Heart left ventricle (tissue), 16 donors: ENCODE data around the gene SNX15. TPM values are rescaled to one million over a fixed set of nuclear protein-coding genes. Genes with fewer than 3 reads are reported as not detected.
A peak's percentile ranks its signal among the peaks of the same experiment; 100 is the strongest.

Source experiments
- ATAC-seq, 4 donors: fragments of 200-7000 bp; cut with Tn5 transposase; one replicate each; pipeline ENCODE4 v1.9.1; 2020 to 2022; ENCODE audit warnings: moderate library complexity in 4 of 4, mild to moderate bottlenecking in 3 of 4, moderate number of reproducible peaks in 1 of 4
- DNase-seq, 5 donors: peaks; one replicate each; pipeline ENCODE4 v3.0.0-alpha.2; 2020
- H3K27ac ChIP-seq, 12 donors: fragments of 200-600 bp; sonication (generic) in 4 of 12; one replicate each; pipeline versions ENCODE4 v1.5.0 to v1.8.0; 2016 to 2022; ENCODE audit warnings: mild to moderate bottlenecking in 2 of 12
- H3K27me3 ChIP-seq, 9 donors: fragments of 200-600 bp; sonication (generic) in 2 of 9; one replicate each; pipeline versions ENCODE4 v1.5.1 to v1.8.0; 2016 to 2022; ENCODE audit warnings: mild to moderate bottlenecking in 3 of 9
- H3K36me3 ChIP-seq, 9 donors: fragments of 200-600 bp; sonication (generic) in 2 of 9; one replicate each; pipeline versions ENCODE4 v1.5.0 to v1.8.0; 2018 to 2022; ENCODE audit warnings: mild to moderate bottlenecking in 2 of 9
- H3K4me1 ChIP-seq, 12 donors: fragments of 200-600 bp; sonication (generic) in 4 of 12; one replicate each; pipeline versions ENCODE4 v1.5.0 to v1.8.0; 2016 to 2022; ENCODE audit warnings: mild to moderate bottlenecking in 3 of 12
- H3K4me3 ChIP-seq, 12 donors: fragments of 200-600 bp; sonication (generic) in 4 of 12; one replicate each; pipeline versions ENCODE4 v1.5.0 to v1.8.0; 2017 to 2022; ENCODE audit warnings: mild to moderate bottlenecking in 9 of 12, moderate library complexity in 4 of 12
- H3K9me3 ChIP-seq, 12 donors: fragments of 200-600 bp; sonication (generic) in 4 of 12; one replicate each; pipeline versions ENCODE4 v1.5.0 to v1.8.0; 2016 to 2022; ENCODE audit warnings: mild to moderate bottlenecking in 1 of 12
- POLR2A ChIP-seq, 2 donors: fragments of 450-650 bp; IDR thresholded peaks; one replicate each; pipeline ENCODE4 v1.6.1; 2017; ENCODE audit warnings: antibody characterized with exemption in 2 of 2, mild to moderate bottlenecking in 2 of 2, moderate library complexity in 2 of 2
- WGBS, 4 donors: extraction: QIAGEN DNeasy Blood & Tissue Kit in 2 of 4; methylation state at CpG; one replicate each; pipeline versions ENCODE4 v1.1.5 to v1.1.7; 2013 to 2018; 5-methylcytosine and 5-hydroxymethylcytosine counted together
- intact Hi-C, 10 donors: fragments of 100-400 bp; cut with DNase I; formaldehyde crosslinking; loops; one replicate each; pipeline versions ENCODE4 v1.11.1 to v1.14.2; 2022
- polyA plus RNA-seq, 2 donors: library from polyadenylated mRNA; stranded (reverse); fragments of 200-250 nt; gene quantifications; one replicate each; pipeline ENCODE4 v1.2.3, GENCODE V29; 2013
- total RNA-seq, 9 donors: library from RNA; depleted of rRNA in 2 of 9; stranded (reverse); fragments of >200 nt in 2 of 9; fragmentation: NEBNext Ultra II Directional in 3 of 9; extraction: Animal tissue kit (Norgen Biotek cat#: 25700) in 3 of 9; gene quantifications; one replicate each; pipeline versions ENCODE4 v1.1.0 to v1.2.4, GENCODE V29; 2016 to 2023
- TF ChIP-seq, protein P1 (sequence below), 12 donors: fragments of 200-600 bp; sonication (generic) in 4 of 12; IDR thresholded peaks; one replicate each; pipeline versions ENCODE4 v1.5.0 to v1.8.0; 2018 to 2022; ENCODE audit warnings: antibody characterized with exemption in 12 of 12, mild to moderate bottlenecking in 5 of 12
- donor health status: ischemic (EF 13 %, LVEDD 7.1; RV severe dilation, severe dysfunction).
- donor health status: healthy with polysubstance abuse.
- donor health status: DM: no; HTN: yes; CAD: no.
- donor health status: DM: no; HTN: no; CAD: no.
- donor health status: ischemic (EF 25% LVEDD 6.9; RV normal size, moderate dysfunction).
- donor health status: ischemic (EF 25% LVEDD 5.7; RV mildly dilated, moderate dysfunction).
- donor health status: healthy.
- donor health status: DM: yes; HTN: yes; CAD: no.
- donor health status: ischemic (EF 35%, LVEDD 5.7; RV mildly dilated, moderate dysfunction).
- donor health status: nonischemic (EF 11% LVEDD 7.7; RV severe dilation, severe dysfunction).
- donor health status: DM: yes; HTN: yes; CAD: no.
- donor health status: PGD.
- donor health status: ischemic (EF 29% LVEDD 5.4; RV normal size, mild dysfunction).
- donor health status: nonischemic (EF 23%, LVEDD 6.1; RV moderate dilation, normal function).

The SNX15 gene
- total and polyA plus RNA-seq, 11 donors: 12.7 to 33.0 (median 17.9) TPM

DNA sequence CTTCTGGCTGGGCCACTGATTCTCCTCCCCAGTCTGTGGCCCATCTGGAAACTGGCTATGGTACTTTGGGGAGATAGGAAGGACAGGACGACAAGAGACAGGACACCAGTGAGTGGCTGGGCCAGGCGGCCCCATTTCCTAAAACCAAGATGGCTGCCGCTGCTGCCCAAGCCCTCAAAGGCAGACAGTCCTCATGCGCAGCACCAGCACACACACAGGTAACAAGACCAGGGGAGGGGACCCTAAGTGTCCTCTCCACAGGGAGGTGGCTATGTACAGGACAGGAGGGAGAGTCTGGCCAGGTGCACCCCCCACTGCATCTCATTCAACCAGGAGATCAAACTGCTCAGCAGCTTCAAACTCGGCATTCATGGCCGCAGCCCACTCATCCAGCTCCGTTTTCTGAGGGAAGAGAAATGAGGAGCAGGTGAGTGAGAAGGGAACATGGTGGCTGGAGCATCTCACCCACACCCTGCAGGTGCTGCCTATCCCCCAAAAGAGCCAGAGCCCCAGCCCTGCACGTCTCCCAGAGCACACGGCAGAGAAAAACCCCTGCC is 51.6 kb downstream of the SNX15 start:
- no peak for TF ChIP-seq POLR2A (IDR thresholded peaks at IDR 0.05)
- TF ChIP-seq, protein P1, sequence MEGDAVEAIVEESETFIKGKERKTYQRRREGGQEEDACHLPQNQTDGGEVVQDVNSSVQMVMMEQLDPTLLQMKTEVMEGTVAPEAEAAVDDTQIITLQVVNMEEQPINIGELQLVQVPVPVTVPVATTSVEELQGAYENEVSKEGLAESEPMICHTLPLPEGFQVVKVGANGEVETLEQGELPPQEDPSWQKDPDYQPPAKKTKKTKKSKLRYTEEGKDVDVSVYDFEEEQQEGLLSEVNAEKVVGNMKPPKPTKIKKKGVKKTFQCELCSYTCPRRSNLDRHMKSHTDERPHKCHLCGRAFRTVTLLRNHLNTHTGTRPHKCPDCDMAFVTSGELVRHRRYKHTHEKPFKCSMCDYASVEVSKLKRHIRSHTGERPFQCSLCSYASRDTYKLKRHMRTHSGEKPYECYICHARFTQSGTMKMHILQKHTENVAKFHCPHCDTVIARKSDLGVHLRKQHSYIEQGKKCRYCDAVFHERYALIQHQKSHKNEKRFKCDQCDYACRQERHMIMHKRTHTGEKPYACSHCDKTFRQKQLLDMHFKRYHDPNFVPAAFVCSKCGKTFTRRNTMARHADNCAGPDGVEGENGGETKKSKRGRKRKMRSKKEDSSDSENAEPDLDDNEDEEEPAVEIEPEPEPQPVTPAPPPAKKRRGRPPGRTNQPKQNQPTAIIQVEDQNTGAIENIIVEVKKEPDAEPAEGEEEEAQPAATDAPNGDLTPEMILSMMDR (IDR thresholded peaks at IDR 0.05): no peak
- H3K27ac ChIP-seq: peak overlapping the region in 1 of 12 donors; percentile 22
- H3K4me3 ChIP-seq: no peak overlapping the region
- ATAC-seq: no peak
- no peak for DNase-seq
- WGBS, 4 donors: 88 to 96% (median 91%) methylated on average over 9 of the region's 9 CpGs
- intact Hi-C loops: no loop called here
- no peaks in the 10 kb centered on the region for H3K27me3 ChIP-seq
- no peaks in the 10 kb centered on the region for H3K36me3 ChIP-seq
- peaks cover 0 to 12% (median 5%) of the 10 kb centered on the region in 12 donors for H3K4me1 ChIP-seq
- H3K9me3 ChIP-seq: no peaks in the 10 kb centered on the region

DNA sequence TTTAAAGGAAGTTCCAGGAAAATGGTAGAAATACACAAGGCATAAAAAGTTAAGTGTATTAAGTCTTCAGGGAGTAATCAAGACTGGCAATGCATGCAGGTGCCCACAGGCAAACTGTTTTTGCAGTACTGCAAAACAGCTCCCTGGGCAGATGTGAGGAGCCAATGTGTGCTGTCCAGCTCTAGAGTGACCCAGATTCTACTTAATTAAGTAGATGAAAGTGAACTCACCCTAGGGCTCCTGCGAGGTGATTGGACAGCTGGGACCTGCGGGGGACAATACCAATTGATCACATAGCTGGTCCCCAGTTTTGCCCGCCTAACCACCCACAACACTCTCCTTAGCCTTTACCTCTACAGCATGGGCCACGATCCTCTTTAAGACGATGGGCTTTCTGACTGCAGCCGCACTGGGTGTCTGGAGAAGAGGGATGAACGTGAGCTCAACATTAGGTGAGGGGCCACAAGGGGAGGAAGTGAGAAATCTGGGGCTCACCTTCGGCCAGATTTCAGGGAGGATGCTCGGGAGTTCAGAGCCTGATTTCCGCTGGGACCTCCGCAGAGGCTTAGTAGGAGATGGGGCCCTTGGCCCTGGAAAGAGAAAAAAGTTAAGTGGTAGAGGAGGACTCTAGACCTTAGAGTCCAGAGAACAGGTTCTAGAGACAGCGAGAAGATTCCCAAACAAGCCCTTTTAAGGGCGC is 56.0 kb downstream of the SNX15 start:
- DNase-seq (no peak), ATAC-seq (no peak)
- Histone ChIP-seq H3K27me3 (no peaks in the 10 kb centered on the region), H3K27ac (peak overlapping the region in 9 of 12 donors; percentile 87 to 95 (median 91)), H3K4me3 (peak overlapping the region; percentile 44 to 93 (median 79)), H3K9me3 (no peaks in the 10 kb centered on the region), H3K36me3 (peaks cover 0 to 33% (median 29%) of the 10 kb centered on the region in 9 donors), H3K4me1 (peaks cover 4 to 27% (median 16%) of the 10 kb centered on the region in 12 donors)
- TF ChIP-seq, protein P1 (IDR thresholded peaks at IDR 0.05): no peak
- TF ChIP-seq POLR2A (IDR thresholded peaks at IDR 0.05): no peak
- intact Hi-C loops: loop anchor here in 5 of 10 donors (5.0 to 10.0 kb wide), 4 partner anchors 41 to 71 kb away; partner anchors contain the start of genes ARL2 (in 4 of the 5), SAC3D1 (in 4 of the 5) and SNX15 (in 1 of the 5)
- whole genome bisulfite sequencing, 4 donors: 5 to 9% (median 6%) methylated on average over 13 of the region's 13 CpGs

DNA sequence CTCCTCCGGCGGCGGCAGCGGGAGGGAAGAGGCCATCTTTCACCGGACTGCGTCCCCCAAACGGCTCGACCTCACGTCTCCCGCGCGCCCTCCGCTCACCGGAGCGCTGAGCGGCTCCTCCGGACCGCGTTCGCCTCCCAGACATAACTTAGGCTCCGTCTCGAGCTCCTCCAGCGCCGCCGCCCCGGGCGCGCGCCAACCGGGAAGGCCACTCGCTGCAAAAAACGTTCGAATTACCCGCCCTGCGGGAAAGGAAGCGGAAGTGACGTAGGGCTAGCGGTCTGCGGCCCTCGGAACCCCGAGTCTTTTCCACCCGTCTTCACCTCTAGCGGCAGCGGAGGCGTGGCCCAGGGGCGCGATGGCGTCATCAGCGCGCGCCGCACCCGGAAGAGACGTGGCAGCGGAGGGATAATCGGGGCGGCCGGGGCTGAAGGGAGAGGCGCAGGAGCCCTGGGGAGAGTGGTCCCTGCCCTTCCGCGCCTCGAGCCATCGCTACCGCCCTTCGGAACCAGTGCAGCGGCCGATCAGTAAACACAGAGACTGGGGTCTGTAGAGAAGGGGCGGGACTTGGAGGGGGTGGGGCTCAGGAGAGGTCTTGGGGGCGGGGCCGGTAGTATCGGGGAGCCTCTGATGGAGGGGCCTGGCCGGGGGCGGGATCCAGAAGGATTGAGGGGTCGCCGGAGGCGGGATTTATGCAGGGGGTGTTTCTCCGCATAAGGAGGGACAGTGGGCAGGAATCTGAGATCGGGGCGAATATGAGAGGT is 56.8 kb downstream of the SNX15 start, which contains the start of the genes CDCA5 and ZFPL1:
Gene CDCA5, minus strand, starts transcription at position 207 of the 764 bp plus-strand sequence. Its CDS starts 62 bp downstream, at position 145.
Gene ZFPL1, plus strand, starts transcription at position 389 of the 764 bp plus-strand sequence. CDS start 477 bp downstream, outside the sequence.
- Histone ChIP-seq H3K36me3 (peaks cover 0 to 40% (median 37%) of the 10 kb centered on the region in 9 donors), H3K27ac (peak within 1 kb of the TSS; percentile 45 to 95 (median 90)), H3K9me3 (no peaks in the 10 kb centered on the region), H3K4me1 (peaks cover 4 to 27% (median 16%) of the 10 kb centered on the region in 12 donors), H3K27me3 (no peaks in the 10 kb centered on the region), H3K4me3 (peak within 1 kb of the TSS; percentile 44 to 93 (median 79))
- DNase-seq (peak; percentile 95 to 96 (median 95)), ATAC-seq (peak; percentile 90 to 98 (median 97))
- intact Hi-C loops: loop anchor here in 7 of 10 donors (1.0 to 10.0 kb wide), 8 partner anchors 12 to 72 kb away; partner anchors contain the start of genes SAC3D1 (in 5 of the 7), ARL2 (in 4 of the 7), VPS51 (in 2 of the 7) and FAU (in 1 of the 7)
- peak in 1 of 2 donors; percentile 58 for TF ChIP-seq POLR2A (IDR thresholded peaks at IDR 0.05)
- TF ChIP-seq, protein P1 (IDR thresholded peaks at IDR 0.05): no peak
- WGBS, 4 donors: 0 to 1% (median 1%) methylated on average over 60 to 79 of the region's 79 CpGs
